GM21529 (cell line): Measurements from ENCODE around the gene ADAD2.

Experiments
- ATAC-seq: cut with Tn5 transposase; IDR thresholded peaks from one replicate; pipeline ENCODE4 v1.9.1; 2021; ENCODE audit not compliant: unreplicated experiment

ADAD2 gene

GRCh38 chr16:84220851-84221250 lies 29.9 kb downstream of the ADAD2 start:
- ATAC-seq: no peak

- no peak for ATAC-seq
These were observed 32.5 kb downstream of the ADAD2 start for GRCh38 chr16:84223456-84223855.

GRCh38 chr16:84224554-84224953 lies 33.6 kb downstream of the ADAD2 start:
- ATAC-seq: no peak

- no peak for ATAC-seq
These were observed 34.2 kb downstream of the ADAD2 start for GRCh38 chr16:84225126-84225525.

- ATAC-seq: no peak
These were observed 34.6 kb downstream of the ADAD2 start for GRCh38 chr16:84225571-84225970.

- no peak for ATAC-seq
These were observed 35.1 kb downstream of the ADAD2 start for GRCh38 chr16:84226026-84226425.

- no peak for ATAC-seq
These were observed 36.6 kb downstream of the ADAD2 start for GRCh38 chr16:84227548-84227947.

GRCh38 chr16:84228256-84228838 lies 37.4 kb downstream of the ADAD2 start:
- ATAC-seq: no peak

- no peak for ATAC-seq
These were observed 38.5 kb downstream of the ADAD2 start for GRCh38 chr16:84229471-84229870.

- ATAC-seq: no peak
These were observed 41.1 kb downstream of the ADAD2 start for GRCh38 chr16:84232060-84232459.

GRCh38 chr16:84232969-84233368 lies 42.0 kb downstream of the ADAD2 start:
- no peak for ATAC-seq

GRCh38 chr16:84233748-84234147 lies 42.8 kb downstream of the ADAD2 start:
- no peak for ATAC-seq

- no peak for ATAC-seq
These were observed 43.6 kb downstream of the ADAD2 start for GRCh38 chr16:84234321-84235241.

GRCh38 chr16:84236671-84237070 lies 45.7 kb downstream of the ADAD2 start:
- ATAC-seq: no peak

GRCh38 chr16:84237994-84238750 lies 47.2 kb downstream of the ADAD2 start:
- ATAC-seq: no peak

GRCh38 chr16:84239141-84239769 lies 48.3 kb downstream of the ADAD2 start:
- no peak for ATAC-seq

GRCh38 chr16:84239909-84240308 lies 49.0 kb downstream of the ADAD2 start, which contains the start of gene KCNG4:
Gene KCNG4, minus strand, starts transcription at chr16:84240012. Its CDS starts 2,527 bp downstream, at chr16:84237485.
- no peak for ATAC-seq

GRCh38 chr16:84240455-84240854 lies 49.5 kb downstream of the ADAD2 start:
- no peak for ATAC-seq

- no peak for ATAC-seq
These were observed 50.8 kb downstream of the ADAD2 start for GRCh38 chr16:84241778-84242177.

- no peak for ATAC-seq
These were observed 51.9 kb downstream of the ADAD2 start for GRCh38 chr16:84242839-84243238.

GRCh38 chr16:84243732-84244131 lies 52.8 kb downstream of the ADAD2 start:
- no peak for ATAC-seq
